KMS-11 (cell line): ENCODE data around the gene RBM17.
"Not testable (repeated sequence)": the region's sequence is repeated elsewhere in the genome, so short reads cannot be mapped to it uniquely, and the experiment has no call there.

Experiments used
- H2AFZ ChIP-seq: fragments of 200-600 bp; sonication (generic); 2 replicates; pipeline ENCODE4 v1.6.1; 2016; ENCODE audit warnings: antibody characterized with exemption, mixed run types, low read depth
- H3K27ac ChIP-seq: fragments of 200-600 bp; sonication (generic); 2 replicates; pipeline ENCODE4 v1.6.1; 2016; ENCODE audit warnings: mild to moderate bottlenecking, mixed run types
- H3K27me3 ChIP-seq: fragments of 200-600 bp; sonication (generic); 2 replicates; pipeline ENCODE4 v1.6.1; 2017; ENCODE audit warnings: mild to moderate bottlenecking, low read depth, mixed run types, moderate library complexity; ENCODE audit not compliant: insufficient read depth
- H3K36me3 ChIP-seq: fragments of 200-600 bp; sonication (generic); 2 replicates; pipeline ENCODE4 v1.6.1; 2017; ENCODE audit warnings: mild to moderate bottlenecking, mixed run types; ENCODE audit not compliant: insufficient read depth
- H3K4me1 ChIP-seq: fragments of 200-600 bp; sonication (generic); 2 replicates; pipeline ENCODE4 v1.6.1; 2016; ENCODE audit warnings: mild to moderate bottlenecking, low read depth, mixed run types; ENCODE audit not compliant: poor library complexity, severe bottlenecking
- H3K4me2 ChIP-seq: fragments of 200-600 bp; sonication (generic); 2 replicates; pipeline ENCODE4 v1.7.0; 2016; ENCODE audit warnings: mild to moderate bottlenecking, mixed run types
- H3K4me3 ChIP-seq: fragments of 200-600 bp; sonication (generic); IDR thresholded peaks from 2 replicates; pipeline ENCODE4 v1.6.1; 2017; ENCODE audit warnings: low read depth, low read length, mixed read lengths; ENCODE audit not compliant: insufficient read depth
- H3K79me2 ChIP-seq: fragments of 200-600 bp; sonication (generic); 2 replicates; pipeline ENCODE4 v1.6.1; 2016; ENCODE audit warnings: low read depth, mixed run types; ENCODE audit not compliant: insufficient read depth
- H3K9ac ChIP-seq: fragments of 200-600 bp; sonication (generic); 2 replicates; pipeline ENCODE4 v1.6.1; 2016; ENCODE audit warnings: mild to moderate bottlenecking, mixed run types
- H4K20me1 ChIP-seq: fragments of 200-600 bp; sonication (generic); 2 replicates; pipeline ENCODE4 v1.6.1; 2016; ENCODE audit warnings: mild to moderate bottlenecking, mixed run types; ENCODE audit not compliant: insufficient read depth
- CTCF ChIP-seq: fragments of 200-600 bp; sonication (generic); conservative IDR thresholded peaks from 2 replicates; pipeline ENCODE4 v1.6.1; 2017; ENCODE audit warnings: low read depth, mild to moderate bottlenecking, antibody characterized with exemption, low read length, moderate library complexity, mixed read lengths

RBM17 gene

GRCh38 chr10:6088721-6089333 is at the start of gene RBM17:
Gene RBM17, plus strand, starts transcription at chr10:6089034. Its CDS starts 8,032 bp downstream, at chr10:6097066.
- Histone ChIP-seq H3K9ac (peak within 1 kb of the TSS; percentile 75), H2AFZ (peak within 1 kb of the TSS; percentile 56), H3K4me1 (peaks cover 31% of the 10 kb centered on the region), H3K79me2 (peaks cover 48% of the 10 kb centered on the region), H3K27me3 (no peaks in the 10 kb centered on the region), H3K27ac (peak within 1 kb of the TSS; percentile 34), H3K36me3 (no peaks in the 10 kb centered on the region), H3K4me3 (no peak within 1 kb of the TSS), H3K4me2 (peak within 1 kb of the TSS; percentile 81), H4K20me1 (peaks cover 36% of the 10 kb centered on the region)
- peak; percentile 99 for TF ChIP-seq CTCF

GRCh38 chr10:6039711-6040110 is 49.1 kb upstream of the RBM17 start:
- no peak overlapping the region for H3K4me3 ChIP-seq
- no peak overlapping the region for H3K27ac ChIP-seq
- no peak overlapping the region for H2AFZ ChIP-seq
- H3K9ac ChIP-seq = no peak overlapping the region
- no peaks in the 10 kb centered on the region for H3K79me2 ChIP-seq
- H3K4me2 ChIP-seq = no peak overlapping the region
- TF ChIP-seq CTCF = no peak
- peaks cover 3% of the 10 kb centered on the region; the same call in 1 of the 2 replicates for H3K27me3 ChIP-seq
- H3K36me3 ChIP-seq = no peaks in the 10 kb centered on the region
- H3K4me1 ChIP-seq = no peaks in the 10 kb centered on the region
- H4K20me1 ChIP-seq = no peaks in the 10 kb centered on the region

- Histone ChIP-seq H3K4me3 (no peak overlapping the region), H3K4me1 (no peaks in the 10 kb centered on the region), H3K4me2 (no peak overlapping the region), H3K36me3 (no peaks in the 10 kb centered on the region), H3K79me2 (no peaks in the 10 kb centered on the region), H2AFZ (no peak overlapping the region), H3K27me3 (peaks cover 6% of the 10 kb centered on the region; the same call in 1 of the 2 replicates), H3K9ac (no peak overlapping the region), H3K27ac (no peak overlapping the region), H4K20me1 (no peaks in the 10 kb centered on the region)
- TF ChIP-seq CTCF = no peak
Measured at GRCh38 chr10:6040205-6040604, 48.6 kb upstream of the RBM17 start.

GRCh38 chr10:6043377-6043776 is 45.5 kb upstream of the RBM17 start:
- H3K4me1 ChIP-seq, H3K79me2 ChIP-seq: not testable (repeated sequence)

DNA sequence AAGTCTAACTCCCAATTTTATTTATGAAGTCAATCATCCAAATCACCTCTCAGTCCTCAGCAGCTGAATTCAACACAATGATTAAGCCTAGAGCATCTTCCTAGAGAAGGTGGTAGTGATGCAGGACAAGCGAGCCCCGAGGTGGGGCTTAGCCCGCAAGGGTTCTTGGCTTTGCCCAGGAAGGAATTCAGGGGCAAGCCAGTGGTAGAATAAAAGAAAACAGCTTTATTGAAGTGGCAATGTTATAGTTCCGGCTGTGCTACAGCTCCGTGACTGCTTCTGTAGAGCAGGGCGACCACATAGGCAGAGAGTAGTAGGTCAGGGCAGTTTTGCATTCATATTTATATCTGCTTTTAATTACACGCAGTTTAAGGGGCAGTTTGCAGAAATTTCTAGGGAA is 44.8 kb upstream of the RBM17 start:
- no peak overlapping the region for H3K4me3 ChIP-seq
- H2AFZ ChIP-seq = no peak overlapping the region
- H3K79me2 ChIP-seq = no peaks in the 10 kb centered on the region
- H4K20me1 ChIP-seq = no peaks in the 10 kb centered on the region
- no peaks in the 10 kb centered on the region for H3K4me1 ChIP-seq
- H3K27ac ChIP-seq = no peak overlapping the region
- H3K36me3 ChIP-seq = no peaks in the 10 kb centered on the region
- no peak overlapping the region for H3K9ac ChIP-seq
- no peak for TF ChIP-seq CTCF
- H3K27me3 ChIP-seq = peaks cover 37% of the 10 kb centered on the region
- H3K4me2 ChIP-seq = no peak overlapping the region

More at GRCh38 chr10:6043377-6043776, 45.5 kb upstream of the RBM17 start:
- not testable (repeated sequence) for H3K27ac ChIP-seq, H2AFZ ChIP-seq, H3K9ac ChIP-seq, H3K36me3 ChIP-seq, H4K20me1 ChIP-seq, H3K4me2 ChIP-seq, H3K4me3 ChIP-seq
- peaks cover 30% of the 10 kb centered on the region for H3K27me3 ChIP-seq
